Measurements from ENCODE around the gene APBB2. TPM values are rescaled to one million over a fixed set of nuclear protein-coding genes. Genes with fewer than 3 reads are reported as not detected.
A peak's percentile ranks its signal among the peaks of the same experiment; 100 is the strongest.

The APBB2 gene
- total and polyA plus RNA-seq, 10 of the 15 experiments (the other 5 are each of a cell fraction or from before 2014, with no cell fraction given): 2.7 to 24.6 (median 19.0) TPM

GRCh38 chr4:40897557-40898203, 316.7 kb downstream of the APBB2 start:
- DNase-seq (ENCODE audit: low read depth, low spot score) (no peak), FAIRE-seq (peak; percentile 86), ATAC-seq (peak; percentile 95)
- peak; percentile 74 to 89 (median 82) for TF ChIP-seq CTCF (IDR thresholded peaks at IDR 0.05 in 2 of 3, conservative IDR thresholded peaks at IDR 0.05 in 1 of 3; ENCODE audit: control insufficient read depth in 2 of 3, extremely low read depth in 1 of 3, insufficient read depth in 1 of 3, low read depth in 3 of 3, low read length in 3 of 3)
- TF ChIP-seq SMC3 (IDR thresholded peaks at IDR 0.05; ENCODE audit: borderline replicate concordance, low read length): peak; percentile 69
- no peak for TF ChIP-seq ZBTB33 (IDR thresholded peaks at IDR 0.05)
- TF ChIP-seq NKRF (conservative IDR thresholded peaks at IDR 0.05): no peak
- TF ChIP-seq IKZF2 (IDR thresholded peaks at IDR 0.05): peak in 1 of 2 experiments; percentile 29; a peak in 1 of 4 replicates
- TF ChIP-seq NFXL1 (IDR thresholded peaks at IDR 0.05; ENCODE audit: borderline replicate concordance): no peak
- 0 out of 2 replicates have a peak, but pooled peaks have one; percentile 24 for TF ChIP-seq YY1 (IDR thresholded peaks at IDR 0.05; ENCODE audit: low read depth, low read length)
- no peak for TF ChIP-seq FOS (IDR thresholded peaks at IDR 0.05; ENCODE audit: borderline replicate concordance, extremely low read depth, insufficient read length)
- TF ChIP-seq CBX5 (IDR thresholded peaks at IDR 0.05; ENCODE audit: low read depth): no peak
- TF ChIP-seq EED (IDR thresholded peaks at IDR 0.05; ENCODE audit: low read depth): 0 out of 2 replicates have a peak, but pooled peaks have one; percentile 28
- TF ChIP-seq SPI1 (IDR thresholded peaks at IDR 0.05; ENCODE audit: borderline replicate concordance, insufficient read depth, low read depth, low read length): no peak
- TF ChIP-seq RUNX3 (IDR thresholded peaks at IDR 0.05; ENCODE audit: low read length): peak; percentile 66; the same call in 1 of the 2 replicates
- TF ChIP-seq RAD21 (IDR thresholded peaks at IDR 0.05; ENCODE audit: insufficient read depth, low read depth, low read length): peak; percentile 68
- TF ChIP-seq MXI1 (IDR thresholded peaks at IDR 0.05; ENCODE audit: low read depth, low read length): no peak
- no peak for TF ChIP-seq MYB (IDR thresholded peaks at IDR 0.05; ENCODE audit: borderline replicate concordance, low read depth, low read length)
- peak overlapping the region; percentile 79 for H3K4me2 ChIP-seq (ENCODE audit: control insufficient read depth, insufficient read depth)
- H3K79me2 ChIP-seq (ENCODE audit: control insufficient read depth, insufficient read depth, low read length): no peaks in the 10 kb centered on the region
- H3K4me3 ChIP-seq: 0 out of 2 replicates have a peak overlapping the region, but pooled peaks have one; percentile 34
- 21% methylated on average over 10 of the region's 10 CpGs for WGBS (ENCODE audit: insufficient coverage, insufficient replicate concordance, low lambda C conversion rate, missing lambda C conversion rate)
- in situ Hi-C loops (cut with MboI): loop anchor here (5.0 kb wide), 1 partner anchor 160 kb away; no protein-coding TSS in a partner anchor
- CTCF ChIA-PET: interaction anchor here (0.6 to 10.4 kb wide), 33 partner anchors 9 to 421 kb away, joined by 3 to 140 read pairs (median 5); partner anchors contain the start of gene APBB2
- no peaks in the 10 kb centered on the region for H3K27me3 ChIP-seq (replicated peaks in 1 of 2; ENCODE audit: control insufficient read depth in 2 of 2, insufficient read depth in 2 of 2, low read length in 1 of 2)
- H3K4me1 ChIP-seq (ENCODE audit: control insufficient read depth, insufficient read depth, low read length): no peaks in the 10 kb centered on the region
- RAD21 ChIA-PET (ENCODE audit: unreplicated experiment): interaction anchor here (0.6 to 2.6 kb wide), 16 partner anchors 9 to 224 kb away, joined by 3 to 17 read pairs (median 4); no protein-coding TSS in a partner anchor
- no peak overlapping the region for H3K27ac ChIP-seq (ENCODE audit: control insufficient read depth, insufficient read depth)
- no peaks in the 10 kb centered on the region for H3K36me3 ChIP-seq (ENCODE audit: control insufficient read depth in 2 of 2, insufficient read depth in 2 of 2, low read length in 1 of 2)
- SMC1A ChIA-PET (ENCODE audit: uncharacterized antibody, unreplicated experiment): interaction anchor here (0.9 to 4.8 kb wide), 16 partner anchors 9 to 225 kb away, joined by 3 to 38 read pairs (median 3); no protein-coding TSS in a partner anchor
- no TSS peak for BruUV-seq (replicated peaks)
- POLR2A ChIA-PET: interaction anchor here (1.4 kb wide), 1 partner anchor 160 kb away, joined by 3 read pairs; no protein-coding TSS in a partner anchor
- no peaks in the 10 kb centered on the region for H4K20me1 ChIP-seq (ENCODE audit: control insufficient read depth, insufficient read depth)
- intact Hi-C loops (cut with micrococcal nuclease; ENCODE audit: unreplicated experiment): loop anchor here (1.0 to 5.0 kb wide), 2 partner anchors 55 to 160 kb away; no protein-coding TSS in a partner anchor
- no peaks in the 10 kb centered on the region for H3K9me3 ChIP-seq (replicated peaks; ENCODE audit: control insufficient read depth, insufficient read depth, low read length)
- no peak overlapping the region for H3K9ac ChIP-seq (ENCODE audit: control insufficient read depth, insufficient read depth, low read length)
- H2AFZ ChIP-seq (ENCODE audit: control insufficient read depth, low read depth, low read length): peak overlapping the region; percentile 76
